Activated CD4-positive, alpha-beta T cell treated with anti-CD3 and anti-CD28 coated beads, Interleukin-10, Interleukin-2, amounts not matched to agents 100 ng/mL and 50 ng/mL, durations not matched to agents 16 hours and 8 hours (primary cell): Measurements from ENCODE around the gene FGF21.
"Not testable (repeated sequence)": the region's sequence is repeated elsewhere in the genome, so short reads cannot be mapped to it uniquely, and the experiment has no call there.

ENCODE experiments used
- DNase-seq: peaks from one replicate; pipeline ENCODE4 v3.0.0-alpha.2; 2020

The FGF21 gene

DNA sequence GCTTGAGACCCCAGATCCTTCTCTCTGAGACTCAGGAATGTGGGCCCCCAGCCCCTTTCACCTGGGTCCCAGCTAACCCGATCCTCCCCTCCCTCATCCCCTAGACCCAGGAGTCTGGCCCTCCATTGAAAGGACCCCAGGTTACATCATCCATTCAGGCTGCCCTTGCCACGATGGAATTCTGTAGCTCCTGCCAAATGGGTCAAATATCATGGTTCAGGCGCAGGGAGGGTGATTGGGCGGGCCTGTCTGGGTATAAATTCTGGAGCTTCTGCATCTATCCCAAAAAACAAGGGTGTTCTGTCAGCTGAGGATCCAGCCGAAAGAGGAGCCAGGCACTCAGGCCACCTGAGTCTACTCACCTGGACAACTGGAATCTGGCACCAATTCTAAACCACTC lies 463 bp downstream of the FGF21 start:
- no peak for DNase-seq

- no peak for DNase-seq
These were observed 888 bp downstream of the FGF21 start for GRCh38 chr19:48756212-48756611.

GRCh38 chr19:48756686-48757085 lies 1.4 kb downstream of the FGF21 start:
- DNase-seq = no peak

DNA sequence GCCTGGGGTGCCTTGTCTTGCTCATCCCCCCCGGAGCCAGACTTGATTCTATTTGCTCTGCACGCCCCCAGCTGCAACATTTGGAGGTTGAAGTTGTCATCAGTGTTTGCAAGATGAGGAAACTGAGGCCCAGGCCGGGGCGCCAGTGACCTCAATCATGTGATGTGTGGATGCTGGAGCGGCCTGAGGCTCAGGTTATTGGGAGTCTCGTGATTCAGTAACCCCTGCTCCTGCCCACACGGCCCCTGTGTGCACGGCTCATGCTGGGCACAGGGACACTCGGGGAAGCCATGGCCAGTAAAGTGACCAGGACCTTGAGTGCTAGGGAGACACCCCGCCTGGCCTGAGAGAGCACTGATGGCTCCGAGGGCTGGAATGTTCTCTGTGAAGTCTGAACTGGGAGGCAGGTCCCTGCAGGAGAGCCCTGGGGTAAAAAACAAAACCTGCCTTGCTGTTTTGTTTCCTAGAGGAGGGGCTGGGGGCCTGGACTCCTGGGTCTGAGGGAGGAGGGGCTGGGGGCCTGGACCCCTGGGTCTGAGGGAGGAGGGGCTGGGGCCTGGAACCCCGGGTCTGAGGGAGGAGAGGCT lies 1.9 kb downstream of the FGF21 start:
- DNase-seq = no peak

GRCh38 chr19:48757741-48758144 lies 2.4 kb downstream of the FGF21 start:
- DNase-seq = no peak

- DNase-seq = peak; percentile 18
These were observed 5.3 kb downstream of the FGF21 start for GRCh38 chr19:48760504-48761205.

GRCh38 chr19:48765816-48766215 lies 10.5 kb downstream of the FGF21 start:
- not testable (repeated sequence) for DNase-seq

GRCh38 chr19:48768171-48768753 lies 12.9 kb downstream of the FGF21 start:
- DNase-seq = not testable (repeated sequence)

DNA sequence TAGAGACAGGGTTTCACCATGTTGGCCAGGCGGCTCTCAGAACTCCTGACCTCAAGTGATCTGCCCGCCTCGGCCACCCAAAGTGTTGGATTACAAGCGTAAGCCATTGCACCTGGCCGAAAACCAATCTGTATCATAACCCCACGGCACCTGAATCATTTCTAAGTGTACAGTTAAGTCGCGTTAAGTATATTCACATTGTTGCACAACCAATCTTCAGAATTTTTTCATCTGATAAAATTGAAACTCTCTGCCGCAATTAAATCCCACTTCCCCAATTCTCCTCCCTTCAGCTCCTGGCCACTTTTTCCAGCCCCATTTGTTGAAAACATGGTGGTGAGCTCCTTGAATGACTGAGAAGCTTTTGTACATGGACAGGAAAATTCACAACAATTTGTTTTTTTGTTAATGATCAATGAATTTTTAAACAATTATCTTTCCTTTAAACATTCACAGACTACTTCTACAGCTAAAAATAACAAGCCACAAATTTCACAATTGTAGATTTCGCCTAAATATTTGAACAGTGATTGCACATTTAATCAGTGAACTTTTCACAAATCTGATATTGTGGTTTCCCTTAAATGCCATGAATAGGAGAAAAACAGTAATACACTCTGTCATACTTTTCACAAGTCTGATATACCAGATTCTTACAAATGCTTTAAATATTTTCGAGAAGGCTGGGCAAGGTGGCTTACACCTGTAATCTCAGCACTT lies 13.8 kb downstream of the FGF21 start:
- DNase-seq = no peak

GRCh38 chr19:48770266-48770665 lies 14.9 kb downstream of the FGF21 start:
- DNase-seq = no peak

DNA sequence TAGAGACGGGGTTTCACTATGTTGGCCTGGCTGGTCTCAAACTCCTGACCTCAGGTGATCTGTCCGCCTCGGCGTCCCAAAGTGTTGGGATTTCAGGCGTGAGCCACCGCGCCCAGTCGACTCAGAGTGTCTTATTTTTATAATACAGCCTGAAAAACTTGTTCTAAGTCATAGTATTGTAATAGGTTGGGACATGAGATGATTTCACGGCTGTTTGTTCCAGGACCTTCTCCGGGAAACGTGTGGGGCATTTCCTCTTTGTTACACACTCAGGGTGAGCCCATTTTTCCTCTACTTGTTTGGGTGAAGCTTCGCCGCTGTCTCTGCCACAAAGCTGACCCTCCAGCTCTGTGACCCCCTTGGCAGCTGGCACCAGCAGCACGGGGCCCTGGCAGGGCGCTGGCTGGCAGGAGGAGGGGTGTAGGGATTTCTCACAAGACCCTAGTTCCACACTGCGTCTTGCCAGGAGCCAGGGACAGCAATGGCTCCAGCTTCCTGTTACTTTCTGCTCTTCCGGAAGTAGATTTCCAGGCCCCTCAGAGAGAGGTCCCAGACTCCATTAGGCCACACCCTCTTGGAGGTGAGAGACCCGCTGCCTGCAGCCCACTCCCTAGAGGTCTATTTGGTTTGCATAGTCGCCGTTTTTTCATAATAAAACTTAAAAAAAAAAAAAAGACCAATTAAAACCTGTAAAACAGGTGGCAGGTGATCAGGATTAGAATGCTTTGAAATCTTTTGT lies 15.6 kb downstream of the FGF21 start:
- no peak for DNase-seq

DNA sequence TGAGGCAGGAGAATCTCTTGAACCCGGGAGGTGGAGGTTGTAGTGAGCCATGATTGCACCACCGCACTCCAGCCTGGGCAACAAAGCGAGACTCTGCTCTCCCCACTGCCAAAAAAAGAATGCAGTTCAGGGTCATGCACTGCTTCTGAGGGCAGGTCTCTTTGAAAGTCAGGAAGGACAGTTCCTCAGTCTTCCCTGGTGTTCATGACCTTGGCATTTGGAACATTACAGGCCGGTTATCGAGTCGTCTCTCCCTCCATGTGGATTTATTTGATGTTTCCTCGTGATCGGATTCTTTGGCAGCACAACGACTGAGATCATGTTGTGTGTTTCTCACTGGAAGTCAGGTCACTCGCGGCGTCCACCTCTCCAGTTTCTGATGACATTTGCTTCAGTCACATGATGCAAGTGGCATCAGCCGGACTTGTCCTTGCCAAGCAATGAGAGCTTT lies 17.2 kb downstream of the FGF21 start:
- no peak for DNase-seq

DNA sequence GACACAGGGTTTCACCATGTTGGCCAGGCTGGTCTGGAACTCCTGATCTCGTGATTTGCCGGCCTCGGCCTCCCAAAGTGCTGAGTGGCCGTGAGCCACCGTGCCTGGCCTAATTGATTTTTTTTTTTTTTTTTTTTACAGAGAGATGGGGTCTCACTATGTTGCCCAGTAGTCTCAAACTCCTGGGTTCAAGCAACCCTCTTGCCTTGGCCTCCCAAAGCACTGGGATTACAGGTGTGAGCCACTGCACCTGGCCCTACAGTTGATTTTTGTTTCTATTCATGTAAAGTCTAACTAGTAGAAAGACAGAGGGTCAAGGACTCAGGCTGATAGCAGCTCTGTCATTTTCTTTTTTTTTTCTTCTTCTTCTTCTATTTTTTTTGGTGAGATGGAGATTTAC lies 21.8 kb downstream of the FGF21 start:
- DNase-seq = no peak

DNA sequence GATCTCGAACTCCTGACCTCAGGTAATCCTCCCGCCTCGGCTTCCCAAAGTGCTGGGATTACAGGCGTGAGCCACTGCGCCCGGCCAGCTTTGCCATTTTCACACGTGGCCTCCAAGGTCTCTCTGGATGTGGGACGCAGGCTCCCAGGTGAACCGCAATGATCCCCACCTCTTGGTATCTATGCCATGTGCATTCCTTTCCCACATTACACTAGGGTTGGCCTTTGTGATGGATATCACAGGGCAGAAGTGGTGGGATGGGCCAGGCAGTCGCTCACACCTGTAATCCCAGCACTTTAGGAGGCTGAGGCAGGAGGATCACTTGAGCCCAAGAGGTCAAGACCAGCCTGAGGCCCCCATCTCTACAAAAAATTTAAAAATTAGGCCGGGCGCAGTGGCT lies 22.4 kb downstream of the FGF21 start:
- DNase-seq = no peak

DNA sequence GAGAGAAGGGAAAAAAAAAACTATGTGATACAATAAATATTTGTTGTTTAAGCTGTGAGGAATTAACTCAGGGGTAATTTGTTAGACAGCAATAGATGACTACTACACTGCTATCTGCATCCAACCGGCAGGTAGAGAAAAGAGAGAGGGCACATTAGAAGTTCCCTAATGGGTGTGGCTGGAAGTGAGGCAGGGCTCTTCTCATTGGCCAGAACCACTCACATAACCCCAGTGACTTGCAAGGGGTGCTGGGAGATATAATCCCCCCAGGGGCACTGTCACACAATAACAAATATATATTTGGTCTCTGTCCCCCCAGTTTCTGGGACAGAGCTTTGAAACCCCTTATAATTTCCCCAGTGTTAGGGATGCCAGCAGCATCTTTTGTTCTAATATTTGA lies 24.3 kb downstream of the FGF21 start:
- no peak for DNase-seq

DNA sequence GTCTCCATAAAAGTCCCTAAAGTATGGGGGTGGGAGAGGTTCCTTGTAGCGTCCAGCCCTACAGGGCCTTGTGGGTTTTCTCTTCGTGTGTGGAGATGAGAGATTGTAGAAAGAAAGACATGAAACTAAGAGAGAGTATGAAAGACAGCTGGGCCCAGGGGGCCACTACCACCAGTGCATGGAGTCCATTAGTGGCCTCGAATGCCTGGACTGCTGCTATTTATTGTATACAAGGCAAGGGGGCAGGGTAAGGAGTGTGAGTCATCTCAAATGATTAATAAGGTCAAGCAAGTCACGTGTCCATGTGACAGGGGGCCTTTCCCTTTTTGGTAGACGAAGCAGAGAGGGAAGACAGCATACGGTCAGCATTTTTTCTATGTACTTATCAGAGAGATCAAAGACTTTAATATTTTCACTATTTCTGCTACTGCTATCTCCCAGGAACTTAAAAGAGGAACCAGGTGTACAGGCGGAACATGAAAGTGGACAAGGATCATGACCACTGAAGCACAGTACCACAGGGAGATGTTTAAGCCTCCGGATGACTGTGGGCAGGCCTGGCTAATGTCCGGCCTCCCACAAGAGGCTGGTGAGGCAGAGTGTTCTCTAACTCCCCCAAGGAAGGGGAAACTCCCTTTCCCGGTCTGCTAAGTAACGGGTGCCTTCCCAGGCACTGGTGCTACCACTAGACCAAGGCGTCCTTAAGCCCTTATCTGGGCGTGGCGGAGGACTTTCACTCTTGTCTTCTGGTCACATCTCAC lies 25.5 kb downstream of the FGF21 start:
- DNase-seq = no peak

GRCh38 chr19:48784527-48784926 lies 29.2 kb downstream of the FGF21 start:
- no peak for DNase-seq

GRCh38 chr19:48786422-48786821 lies 31.1 kb downstream of the FGF21 start:
- DNase-seq = not testable (repeated sequence)

DNA sequence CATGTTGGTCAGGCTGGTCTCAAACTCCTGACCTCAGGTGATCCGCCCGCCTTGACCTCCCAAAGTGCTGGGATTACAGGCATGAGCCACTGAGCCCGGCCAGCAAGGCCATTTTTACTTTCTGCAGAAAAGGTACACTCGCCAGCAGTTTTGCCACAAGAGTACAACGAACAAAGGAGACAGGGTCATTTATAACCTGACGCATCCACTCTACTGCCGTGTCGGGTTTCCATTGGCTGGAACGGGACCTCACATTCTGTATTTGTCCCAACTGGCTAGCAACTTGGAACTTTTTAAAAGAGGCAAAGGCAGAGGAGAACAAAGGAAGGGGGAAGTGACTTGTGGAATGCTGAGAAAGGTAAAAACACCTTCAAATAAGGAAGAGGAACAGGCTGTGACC lies 32.0 kb downstream of the FGF21 start:
- not testable (repeated sequence) for DNase-seq

DNA sequence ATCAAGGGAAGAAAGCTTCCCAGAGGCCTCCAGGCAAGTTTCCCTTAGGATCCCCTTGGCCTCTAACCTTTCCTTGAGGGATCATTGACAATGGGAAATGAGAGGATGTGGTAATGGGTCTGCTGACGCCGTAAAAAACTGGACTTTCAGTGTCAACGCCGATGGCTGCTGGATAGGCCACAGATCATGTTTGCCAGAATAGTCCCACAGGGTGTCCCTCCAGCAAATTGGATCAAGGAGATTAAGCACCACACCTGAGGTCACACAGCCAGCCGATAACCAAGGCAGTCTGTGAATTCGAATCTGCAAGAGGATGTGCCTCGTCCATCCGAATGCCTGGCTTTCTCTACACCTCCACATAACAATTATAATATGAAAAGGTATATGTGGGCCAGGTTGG lies 37.9 kb downstream of the FGF21 start:
- DNase-seq = no peak

DNA sequence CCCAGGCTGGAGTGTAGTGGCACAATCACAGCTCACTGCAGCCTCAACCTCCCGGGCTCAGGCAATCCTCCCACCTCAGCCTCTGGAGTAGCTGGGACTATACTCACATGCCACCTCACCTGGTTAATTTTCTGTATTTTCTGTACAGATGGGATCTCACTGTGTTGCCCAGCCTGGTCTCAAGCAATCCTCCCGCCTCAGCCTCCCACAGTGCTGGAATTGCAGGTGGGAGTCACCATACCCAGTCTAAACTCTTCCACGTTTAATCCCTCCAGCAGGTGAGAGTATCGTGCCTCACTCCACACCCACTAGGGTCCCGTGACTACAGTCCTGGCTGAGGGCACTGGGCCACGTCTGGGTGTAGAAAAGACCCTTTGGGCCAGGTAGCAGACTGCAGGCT lies 39.0 kb downstream of the FGF21 start:
- DNase-seq = no peak

GRCh38 chr19:48795055-48795684 lies 39.8 kb downstream of the FGF21 start:
- DNase-seq = peak; percentile 91
